ENCODE measurements around the gene NYAP1.
"Not testable (repeated sequence)": the region's sequence is repeated elsewhere in the genome, so short reads cannot be mapped to it uniquely, and the experiment has no call there.

The NYAP1 gene

GRCh38 chr7:100538654-100539435 is 55.1 kb downstream of the NYAP1 start, which contains the start of gene AGFG2:
AGFG2 (plus strand) TSS chr7:100539203; CDS start chr7:100539347, 144 bp downstream.
- H3K4me3 ChIP-seq: peak within 1 kb of the TSS; percentile 98
- no peak for TF ChIP-seq CTCF (IDR thresholded peaks at IDR 0.05)
- DNase-seq (ENCODE audit: low spot score): peak; percentile 100
- peak within 1 kb of the TSS; percentile 62 to 91 for H3K27ac ChIP-seq

- peak overlapping the region; percentile 62 to 91 for H3K27ac ChIP-seq
- TF ChIP-seq CTCF (IDR thresholded peaks at IDR 0.05): no peak
- H3K4me3 ChIP-seq: peak overlapping the region; percentile 98
- no peak for DNase-seq (ENCODE audit: low spot score)
Observed at GRCh38 chr7:100539436-100540006, 55.8 kb downstream of the NYAP1 start.

GRCh38 chr7:100540073-100540723 is 56.5 kb downstream of the NYAP1 start:
- H3K27ac ChIP-seq: no peak overlapping the region
- no peak for TF ChIP-seq CTCF (IDR thresholded peaks at IDR 0.05)
- peak overlapping the region; percentile 98 for H3K4me3 ChIP-seq
- no peak for DNase-seq (ENCODE audit: low spot score)

- not testable (repeated sequence) for H3K27ac ChIP-seq; H3K4me3 ChIP-seq; DNase-seq (ENCODE audit: low spot score)
Observed at GRCh38 chr7:100541309-100541708, 57.6 kb downstream of the NYAP1 start.

- TF ChIP-seq CTCF (IDR thresholded peaks at IDR 0.05): no peak
- no peak for DNase-seq (ENCODE audit: low spot score)
- Histone ChIP-seq H3K27ac (peak overlapping the region in 1 of 2 donors; percentile 95), H3K4me3 (no peak overlapping the region)
Observed at GRCh38 chr7:100543586-100543985, 59.9 kb downstream of the NYAP1 start.

GRCh38 chr7:100544386-100544785 is 60.7 kb downstream of the NYAP1 start:
- no peak for TF ChIP-seq CTCF (IDR thresholded peaks at IDR 0.05)
- Histone ChIP-seq H3K27ac (peak overlapping the region; percentile 68 to 95), H3K4me3 (no peak overlapping the region)
- no peak for DNase-seq (ENCODE audit: low spot score)
